NCI-H187 (cell line): ENCODE data around the gene CXorf49B.
"Not testable (repeated sequence)": the region's sequence is repeated elsewhere in the genome, so short reads cannot be mapped to it uniquely, and the experiment has no call there.

ENCODE experiments used
- DNase-seq, 2 experiments: peaks; one replicate each; lab custom pipeline; 2025; lab: John Stamatoyannopoulos, UW

The CXorf49B gene

DNA sequence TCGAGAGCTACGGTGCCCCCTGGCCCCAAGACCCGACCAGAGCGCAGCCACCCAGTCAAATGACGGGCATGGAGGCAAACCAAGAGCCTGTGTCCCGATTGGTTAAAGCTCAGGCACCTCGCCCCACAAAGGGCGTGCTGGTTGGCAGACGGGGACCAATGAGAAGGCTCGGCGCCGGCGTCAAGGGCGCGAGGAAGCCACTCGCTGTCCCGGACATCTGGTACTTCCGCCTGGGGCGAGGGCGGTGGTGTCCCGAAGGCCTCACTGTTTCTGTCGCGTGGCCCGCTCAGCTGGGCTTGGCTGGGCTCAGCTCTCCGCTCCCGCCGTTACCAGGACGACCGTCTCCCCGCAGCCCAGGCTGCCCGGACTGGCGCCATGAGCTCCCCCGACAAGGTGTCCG, at the start of gene CXorf49B:
TSS of gene CXorf49B (plus strand) at position 301 of the 400 bp plus-strand sequence. CDS start at position 376, 75 bp downstream.
- DNase-seq, result not testable (repeated sequence)

DNA sequence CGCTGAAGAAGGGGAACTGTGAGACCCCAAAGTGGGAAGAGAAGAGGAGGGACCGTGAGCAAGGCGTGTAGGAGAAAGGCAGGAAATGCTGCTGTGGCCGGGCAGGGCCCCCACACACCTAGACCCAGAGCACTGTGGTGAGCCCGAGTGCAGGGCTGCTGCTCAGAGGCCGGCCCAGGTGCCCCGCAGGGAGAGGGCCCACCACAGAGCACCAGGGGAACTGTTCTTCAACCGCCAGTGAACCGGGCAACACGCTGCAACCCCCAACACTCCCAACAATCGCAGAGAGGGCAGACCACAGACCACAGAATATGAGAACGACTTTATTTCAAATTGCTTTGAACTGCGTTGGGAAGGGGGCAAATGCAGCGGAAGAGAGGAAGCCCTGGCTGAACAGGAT, 49.1 kb upstream of the CXorf49B start:
- not testable (repeated sequence) for DNase-seq

DNA sequence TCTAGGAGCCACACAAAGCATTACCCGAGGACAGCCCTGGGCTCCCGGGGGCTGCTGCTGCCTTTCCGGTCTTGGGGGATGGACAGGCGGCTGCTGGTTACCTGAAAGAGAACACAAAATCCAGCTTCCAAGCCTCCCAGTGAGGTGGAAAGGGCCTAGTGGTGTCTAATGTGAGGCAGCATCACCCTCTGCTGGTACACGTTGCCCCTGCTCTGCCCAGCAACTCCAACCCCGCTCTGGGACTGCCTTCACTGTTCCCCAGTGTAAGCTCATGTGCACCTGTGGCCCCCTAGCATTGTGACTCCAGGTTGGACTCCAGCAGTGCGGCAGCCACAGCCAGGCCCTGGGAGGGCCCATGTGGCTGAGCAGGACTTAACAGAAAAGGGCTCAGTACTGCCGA, 47.6 kb upstream of the CXorf49B start:
- not testable (repeated sequence) for DNase-seq

DNA sequence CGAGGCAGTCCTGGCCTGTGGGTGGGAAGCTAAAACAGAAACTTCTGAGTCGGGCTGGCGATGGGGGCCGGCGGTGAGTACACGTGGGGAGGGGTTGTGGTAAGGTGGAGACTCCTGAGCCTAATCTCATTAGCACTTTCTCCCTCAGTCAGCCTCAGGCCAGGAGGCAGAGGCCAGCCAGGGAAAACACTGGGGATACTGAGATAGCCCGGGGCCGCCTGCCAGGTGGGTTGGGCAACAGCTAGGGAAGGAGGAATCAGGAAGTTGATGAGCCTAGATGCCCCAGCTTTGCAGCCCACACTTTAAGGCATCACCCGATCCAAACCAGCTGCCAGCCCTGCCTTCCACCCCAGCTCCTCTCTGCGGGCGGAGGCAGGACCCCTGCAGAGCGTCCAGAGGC, 46.8 kb upstream of the CXorf49B start:
- not testable (repeated sequence) for DNase-seq

DNA sequence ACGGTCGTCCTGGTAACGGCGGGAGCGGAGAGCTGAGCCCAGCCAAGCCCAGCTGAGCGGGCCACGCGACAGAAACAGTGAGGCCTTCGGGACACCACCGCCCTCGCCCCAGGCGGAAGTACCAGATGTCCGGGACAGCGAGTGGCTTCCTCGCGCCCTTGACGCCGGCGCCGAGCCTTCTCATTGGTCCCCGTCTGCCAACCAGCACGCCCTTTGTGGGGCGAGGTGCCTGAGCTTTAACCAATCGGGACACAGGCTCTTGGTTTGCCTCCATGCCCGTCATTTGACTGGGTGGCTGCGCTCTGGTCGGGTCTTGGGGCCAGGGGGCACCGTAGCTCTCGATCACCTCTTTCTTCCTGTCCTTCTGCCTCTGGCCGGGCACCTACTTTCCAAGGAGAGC, 45.0 kb upstream of the CXorf49B start, which contains the start of gene CXorf49:
TSS of gene CXorf49 (minus strand) at position 101 of the 400 bp plus-strand sequence. CDS start 134 bp downstream, outside the sequence.
- not testable (repeated sequence) for DNase-seq

DNA sequence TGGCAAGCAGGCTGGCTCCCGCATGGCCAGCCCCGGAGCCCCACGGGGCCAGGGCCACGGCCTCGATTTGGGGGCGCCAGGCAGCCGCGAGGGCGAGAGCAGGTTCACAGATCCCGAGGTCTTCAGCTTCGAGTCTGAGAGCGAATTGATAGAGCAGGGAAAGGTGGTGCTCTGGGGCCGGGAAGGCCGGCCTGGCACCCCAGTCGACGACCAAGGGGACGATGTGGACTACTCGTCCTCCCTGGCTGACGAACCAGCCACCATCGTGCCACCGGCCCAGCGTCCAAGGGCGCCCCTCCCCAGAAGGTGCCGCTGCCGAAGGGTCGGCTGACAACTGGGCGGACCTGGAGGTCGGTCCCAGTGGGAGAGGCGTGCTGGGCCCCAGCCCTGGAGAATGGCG, 44.0 kb upstream of the CXorf49B start:
- DNase-seq, result not testable (repeated sequence)

- DNase-seq, result not testable (repeated sequence)
Observed at GRCh38 chrX:71720289-71720886, 42.8 kb upstream of the CXorf49B start.

DNA sequence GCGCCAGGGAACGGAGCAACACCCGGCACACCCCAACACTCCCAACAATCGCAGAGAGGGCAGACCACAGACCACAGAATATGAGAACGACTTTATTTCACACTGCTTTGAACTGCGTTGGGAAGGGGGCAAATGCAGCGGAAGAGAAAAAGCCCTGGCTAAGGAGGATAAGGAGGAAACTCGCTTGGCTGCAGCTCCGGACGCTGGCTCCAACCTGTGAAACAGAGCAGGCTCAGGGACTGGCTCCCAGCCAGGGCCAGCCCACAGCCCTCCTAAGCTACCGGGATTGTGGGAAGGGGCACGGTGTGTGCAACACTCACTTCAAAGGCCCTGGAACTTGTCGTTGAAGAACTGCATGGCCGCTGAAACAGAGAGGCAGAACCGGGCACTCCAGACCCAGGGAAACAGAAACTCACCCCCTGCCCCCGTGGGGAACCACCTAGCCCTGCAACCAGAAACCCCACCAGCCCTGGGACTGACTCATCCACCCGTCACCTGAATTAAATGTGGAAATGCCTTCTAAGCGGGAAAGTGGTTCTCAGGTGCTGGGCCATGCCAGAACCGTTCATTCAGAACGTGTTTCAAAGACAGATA, 2.4 kb upstream of the CXorf49B start:
- DNase-seq, result not testable (repeated sequence)

- DNase-seq, result not testable (repeated sequence)
Observed at GRCh38 chrX:71764832-71765231, 1.7 kb downstream of the CXorf49B start.

- not testable (repeated sequence) for DNase-seq
Observed at GRCh38 chrX:71765613-71766012, 2.5 kb downstream of the CXorf49B start.

DNA sequence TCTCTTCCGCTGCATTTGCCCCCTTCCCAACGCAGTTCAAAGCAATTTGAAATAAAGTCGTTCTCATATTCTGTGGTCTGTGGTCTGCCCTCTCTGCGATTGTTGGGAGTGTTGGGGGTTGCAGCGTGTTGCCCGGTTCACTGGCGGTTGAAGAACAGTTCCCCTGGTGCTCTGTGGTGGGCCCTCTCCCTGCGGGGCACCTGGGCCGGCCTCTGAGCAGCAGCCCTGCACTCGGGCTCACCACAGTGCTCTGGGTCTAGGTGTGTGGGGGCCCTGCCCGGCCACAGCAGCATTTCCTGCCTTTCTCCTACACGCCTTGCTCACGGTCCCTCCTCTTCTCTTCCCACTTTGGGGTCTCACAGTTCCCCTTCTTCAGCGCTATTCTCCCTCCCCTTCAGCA, 4.0 kb downstream of the CXorf49B start:
- DNase-seq, result not testable (repeated sequence)

GRCh38 chrX:71778322-71778721, 15.2 kb downstream of the CXorf49B start:
- DNase-seq, result not testable (repeated sequence)

GRCh38 chrX:71782225-71782949, 19.2 kb downstream of the CXorf49B start:
- DNase-seq, result not testable (repeated sequence)

DNA sequence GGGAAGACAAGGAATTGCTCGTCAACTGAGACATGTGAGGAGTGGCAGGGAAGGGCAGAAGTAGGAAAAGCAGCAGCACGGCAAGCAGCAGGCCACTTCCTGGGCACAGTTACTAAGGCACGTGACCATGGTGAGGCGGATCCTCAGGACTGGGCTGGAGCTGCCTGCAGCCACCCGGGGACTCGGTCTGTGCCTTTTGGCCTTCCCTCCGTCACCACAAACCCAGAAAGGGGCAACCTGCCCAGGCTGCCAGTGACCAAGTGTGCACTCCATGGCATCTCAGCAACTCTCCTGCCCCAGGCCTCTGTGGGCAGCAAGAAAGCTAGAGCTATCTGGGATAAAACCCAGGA, 19.8 kb downstream of the CXorf49B start:
- DNase-seq, result not testable (repeated sequence)

- DNase-seq, result not testable (repeated sequence)
Observed at GRCh38 chrX:71783569-71784347, 20.6 kb downstream of the CXorf49B start.

DNA sequence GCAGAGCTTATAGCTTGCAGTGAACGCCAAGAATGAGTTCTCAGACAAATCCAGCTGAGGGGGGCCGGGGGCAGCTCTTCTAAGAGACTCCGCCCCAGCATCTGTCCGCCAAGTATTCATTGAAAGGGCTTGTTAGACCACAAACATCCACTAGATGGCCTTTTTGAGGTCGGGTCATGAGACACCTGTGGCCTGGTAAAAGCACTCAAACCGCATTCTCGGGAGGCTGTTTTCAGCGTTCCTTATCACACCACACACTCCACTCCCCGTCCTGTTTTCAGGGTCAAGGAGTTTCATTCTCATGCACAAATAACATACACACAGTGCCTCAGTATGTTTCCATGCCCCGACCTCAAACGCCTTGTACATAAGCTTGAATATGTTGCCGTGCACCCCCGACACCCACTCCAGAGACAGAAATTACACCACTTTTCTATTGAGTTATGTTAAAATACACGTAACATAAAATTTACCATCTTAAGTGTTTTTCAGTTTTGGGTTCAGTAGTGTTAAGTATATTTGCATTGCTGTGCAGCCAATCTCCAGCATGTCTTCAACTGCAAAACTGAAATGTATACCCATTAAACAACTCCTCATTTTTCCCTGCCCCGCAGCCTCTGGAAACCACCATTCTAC, 21.3 kb downstream of the CXorf49B start:
- not testable (repeated sequence) for DNase-seq

- DNase-seq, result not testable (repeated sequence)
Observed at GRCh38 chrX:71806450-71806849, 43.3 kb downstream of the CXorf49B start.

GRCh38 chrX:71809886-71810285, 46.7 kb downstream of the CXorf49B start:
- DNase-seq, result no peak

DNA sequence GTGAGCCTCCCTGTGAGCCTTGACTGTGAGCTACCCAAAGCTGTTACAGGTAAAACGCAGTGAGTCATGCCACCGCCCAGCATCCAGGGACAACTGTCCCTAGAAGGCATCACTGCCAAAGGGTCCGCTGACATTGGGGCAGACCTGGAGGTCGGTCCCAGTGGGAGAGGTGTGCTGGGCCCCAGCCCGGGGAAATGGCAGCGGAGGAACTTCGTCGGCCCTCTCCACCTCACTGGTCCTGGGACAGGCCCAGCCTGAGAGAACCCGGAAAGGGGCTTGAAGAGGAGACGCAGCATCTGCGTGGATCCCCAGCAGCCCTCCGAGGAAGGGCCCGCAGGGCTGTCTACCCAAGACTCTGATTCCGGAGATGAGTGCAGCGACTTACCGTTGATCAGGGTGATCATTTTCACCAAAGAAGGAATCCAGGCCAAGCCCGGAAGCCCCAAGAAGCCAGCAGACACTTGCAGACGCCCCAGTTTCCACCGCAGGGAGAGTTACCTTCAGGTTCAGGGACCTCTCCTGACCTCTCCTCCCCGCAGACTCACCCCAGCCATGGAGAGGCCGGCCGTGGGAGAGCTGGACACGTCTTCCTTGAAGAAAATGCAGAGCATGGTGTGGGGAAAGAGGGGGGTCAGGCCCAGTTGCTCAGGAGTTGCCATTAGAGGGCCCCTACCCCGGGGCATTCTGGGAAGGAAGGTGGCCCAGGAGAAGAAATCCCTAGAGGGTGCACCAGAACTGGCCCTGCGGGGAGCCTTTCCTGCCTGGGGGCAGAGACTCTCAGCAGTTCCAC, 51.2 kb downstream of the CXorf49B start:
- no peak for DNase-seq

GRCh38 chrX:71815121-71815905, 52.2 kb downstream of the CXorf49B start:
- DNase-seq, result no peak
